HG03108 (cell line): ENCODE results near the gene FHDC1.

ENCODE experiments used
- ATAC-seq: cut with Tn5 transposase; IDR thresholded peaks from one replicate; pipeline ENCODE4 v1.9.1; 2021; ENCODE audit warnings: moderate library complexity; ENCODE audit not compliant: unreplicated experiment

FHDC1 gene

DNA sequence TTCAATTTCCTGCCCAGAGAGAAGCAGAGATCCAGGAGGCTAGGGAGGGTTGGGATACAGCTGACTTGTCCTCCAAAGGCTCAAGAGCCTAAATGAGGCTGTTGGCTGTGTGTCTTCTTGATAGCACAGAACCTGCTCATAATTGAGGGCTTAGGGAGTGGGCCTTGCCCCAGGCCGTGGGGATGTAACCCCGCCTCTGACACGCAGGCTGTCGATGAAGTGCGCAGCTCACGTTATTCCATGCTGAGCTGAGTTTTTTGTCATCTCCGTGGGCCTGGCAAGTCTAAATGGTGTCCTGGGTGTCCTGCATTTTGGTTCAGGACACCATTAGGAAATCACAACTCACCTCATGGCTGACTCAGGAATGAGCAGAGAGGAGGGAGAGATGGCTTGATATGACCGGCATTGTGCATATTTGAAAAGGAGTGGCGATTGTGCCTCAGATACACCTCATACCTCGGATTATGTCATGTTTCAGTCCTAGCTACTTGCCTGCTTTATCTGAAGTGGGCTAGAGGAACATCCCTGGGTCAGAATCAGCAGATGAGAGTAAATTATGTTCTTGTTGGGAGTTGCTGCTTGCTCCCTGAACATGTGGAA, 43.7 kb downstream of the FHDC1 start:
- no peak for ATAC-seq

- no peak for ATAC-seq
Measured at GRCh38 chr4:152981278-152981677, 45.2 kb downstream of the FHDC1 start.

GRCh38 chr4:152981842-152982241, 45.7 kb downstream of the FHDC1 start:
- ATAC-seq, result no peak

DNA sequence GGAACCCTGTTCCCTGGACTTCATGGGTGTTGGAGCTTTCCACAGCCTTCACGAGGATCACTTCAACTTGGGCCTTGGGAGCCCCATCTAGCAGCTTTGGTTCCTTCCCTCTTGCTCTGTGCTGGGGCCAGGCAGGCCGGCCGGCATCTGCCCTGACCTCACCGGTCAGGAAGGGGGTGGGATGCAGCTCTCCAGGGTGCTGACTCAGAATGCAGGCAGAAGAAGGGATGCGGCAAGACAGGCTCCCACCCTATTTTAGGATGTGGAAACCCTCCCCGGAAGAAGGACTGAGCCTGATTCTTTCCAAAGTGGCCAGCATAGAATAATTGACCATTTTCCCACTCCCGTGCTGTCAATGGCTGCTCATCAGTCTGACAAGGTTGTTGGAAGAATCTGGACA, 47.1 kb downstream of the FHDC1 start:
- ATAC-seq, result no peak

GRCh38 chr4:152983774-152984411, 47.8 kb downstream of the FHDC1 start:
- ATAC-seq, result no peak

- no peak for ATAC-seq
Measured at GRCh38 chr4:152988721-152989553, 52.8 kb downstream of the FHDC1 start.

DNA sequence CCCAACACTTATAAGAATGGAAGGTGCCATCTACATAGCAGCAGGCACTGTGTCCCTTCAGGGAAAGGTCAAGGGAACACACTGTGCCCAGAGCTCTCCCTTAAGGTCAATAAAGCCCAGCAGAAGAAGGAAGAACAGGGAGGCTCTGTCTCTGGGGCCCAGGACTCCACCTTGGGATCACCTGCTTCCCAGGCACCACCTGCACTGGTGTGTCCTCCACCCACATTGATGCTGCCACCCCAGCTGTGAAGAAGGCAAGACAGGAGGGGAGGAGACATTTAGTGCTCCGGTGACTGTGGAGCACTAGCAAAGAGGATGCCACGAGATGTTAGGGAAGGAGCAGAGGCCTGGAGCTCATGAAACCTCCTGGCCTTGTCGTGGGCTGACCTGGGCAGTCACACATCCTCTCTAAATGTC, 53.4 kb downstream of the FHDC1 start:
- no peak for ATAC-seq

- no peak for ATAC-seq
Measured at GRCh38 chr4:152990471-152991131, 54.5 kb downstream of the FHDC1 start.

DNA sequence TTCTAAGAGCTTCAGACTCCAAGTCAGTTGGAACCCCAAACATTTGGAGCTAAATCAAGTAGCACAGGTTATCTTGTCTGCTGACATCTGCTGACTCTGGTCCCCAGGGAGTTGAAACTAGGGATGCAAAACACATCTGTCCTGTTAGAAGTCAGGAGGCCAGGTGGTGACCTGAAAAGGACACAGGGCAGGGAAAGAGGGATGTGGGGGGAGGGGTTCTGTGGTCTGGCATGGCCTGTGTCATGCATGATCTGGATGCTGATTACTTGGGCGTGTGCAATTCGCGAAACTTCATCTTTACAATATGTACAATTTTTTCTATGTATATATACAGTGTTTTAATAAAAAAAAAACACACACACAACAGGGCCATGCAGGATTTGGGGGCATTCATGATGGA, 55.3 kb downstream of the FHDC1 start:
- no peak for ATAC-seq

- no peak for ATAC-seq
Measured at GRCh38 chr4:152992027-152992426, 55.9 kb downstream of the FHDC1 start.

DNA sequence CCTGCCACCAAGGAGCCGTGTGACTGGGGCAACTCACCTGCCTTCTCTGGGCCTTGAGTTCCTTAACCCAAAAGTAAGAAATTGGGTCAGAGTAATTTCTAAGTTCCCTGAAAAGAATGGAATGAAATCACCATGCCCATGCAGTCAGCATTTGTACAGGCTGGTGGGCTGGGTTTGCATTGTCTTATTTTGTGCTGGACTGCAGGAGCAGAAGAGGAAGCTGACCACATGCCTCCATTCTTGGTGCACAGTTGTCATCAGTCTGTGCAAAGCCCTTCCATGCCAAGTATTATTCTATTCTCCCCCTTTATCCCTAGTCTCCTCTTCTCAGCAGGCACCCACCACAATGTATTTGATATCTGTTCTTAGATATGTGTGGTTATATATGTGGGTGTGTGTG, 56.3 kb downstream of the FHDC1 start:
- no peak for ATAC-seq

GRCh38 chr4:152994038-152994437, 57.9 kb downstream of the FHDC1 start:
- no peak for ATAC-seq

GRCh38 chr4:152996111-152996571, 60.0 kb downstream of the FHDC1 start:
- ATAC-seq, result no peak

GRCh38 chr4:152996672-152997071, 60.5 kb downstream of the FHDC1 start:
- ATAC-seq, result no peak

DNA sequence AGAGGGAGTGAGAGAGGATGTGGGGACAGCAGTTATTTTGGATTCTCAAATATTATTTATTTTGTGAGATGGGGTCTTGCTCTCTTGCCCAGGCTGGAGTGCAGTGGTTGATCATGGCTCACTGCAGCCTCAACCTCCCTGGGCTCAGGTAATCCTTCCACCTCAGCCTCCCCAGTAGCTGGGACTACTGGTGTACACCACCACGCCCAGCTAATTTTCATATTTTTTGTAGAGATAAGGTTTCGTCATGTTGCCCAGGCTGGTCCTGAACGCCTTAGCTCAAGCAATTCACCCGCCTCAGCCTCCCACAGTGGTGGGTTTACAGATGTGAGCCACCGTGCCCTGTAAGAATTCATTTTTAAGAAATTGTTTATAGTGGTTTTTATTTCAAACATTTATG, 61.2 kb downstream of the FHDC1 start:
- no peak for ATAC-seq

DNA sequence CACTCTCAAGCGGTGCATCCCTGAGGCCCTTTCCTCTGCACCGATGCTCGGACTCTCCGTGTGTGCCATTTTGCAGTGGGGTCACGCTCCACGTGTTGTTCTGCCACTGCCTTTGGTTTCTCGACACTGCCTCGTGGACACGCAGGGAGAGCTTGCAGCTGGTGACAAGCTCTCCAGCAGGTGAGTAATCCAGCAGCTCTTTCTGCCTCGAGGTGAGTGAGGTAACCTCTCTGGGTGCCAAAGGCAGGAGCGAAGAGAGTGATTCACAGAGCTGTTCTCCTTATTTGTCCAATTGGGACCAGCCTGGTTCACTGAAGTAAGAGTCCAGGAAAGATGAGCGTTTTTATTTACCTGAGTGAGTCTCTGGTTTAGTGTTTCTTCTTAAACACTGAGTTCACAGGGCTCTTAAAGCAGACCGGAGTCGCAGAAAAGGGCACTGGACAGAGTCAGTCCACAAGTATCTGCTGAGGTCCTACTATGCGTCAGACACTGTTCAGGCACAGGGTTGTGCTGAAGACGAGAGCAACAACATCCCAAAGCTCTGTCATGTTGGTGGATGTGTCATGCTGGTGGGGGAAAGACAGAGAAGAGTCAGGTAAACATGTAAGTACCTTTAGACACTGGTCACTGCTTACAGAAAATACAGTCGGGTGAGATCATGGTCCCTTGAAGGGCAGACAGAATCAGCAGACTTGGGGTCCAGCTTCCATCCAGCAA, 61.8 kb downstream of the FHDC1 start:
- no peak for ATAC-seq

DNA sequence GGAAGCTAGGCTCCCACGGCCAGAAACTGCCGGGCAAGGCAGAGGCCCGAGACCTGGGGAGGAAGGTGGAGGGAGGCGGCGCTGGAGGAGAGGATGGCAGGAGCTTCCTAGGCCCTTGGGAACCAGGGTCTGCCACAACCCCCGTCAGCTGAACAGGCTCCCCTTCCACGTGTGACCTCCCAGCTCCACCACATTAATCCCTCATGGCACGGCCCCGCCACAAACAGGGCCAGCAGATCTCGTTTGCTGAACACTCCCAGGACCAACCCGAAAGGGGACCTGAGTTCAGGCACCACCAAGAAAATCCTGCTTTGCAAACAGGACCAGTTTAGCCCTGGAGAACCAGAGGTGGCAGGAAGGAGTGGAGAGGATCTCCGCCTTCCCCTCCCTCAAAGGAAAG, 62.7 kb downstream of the FHDC1 start:
- ATAC-seq, result no peak

DNA sequence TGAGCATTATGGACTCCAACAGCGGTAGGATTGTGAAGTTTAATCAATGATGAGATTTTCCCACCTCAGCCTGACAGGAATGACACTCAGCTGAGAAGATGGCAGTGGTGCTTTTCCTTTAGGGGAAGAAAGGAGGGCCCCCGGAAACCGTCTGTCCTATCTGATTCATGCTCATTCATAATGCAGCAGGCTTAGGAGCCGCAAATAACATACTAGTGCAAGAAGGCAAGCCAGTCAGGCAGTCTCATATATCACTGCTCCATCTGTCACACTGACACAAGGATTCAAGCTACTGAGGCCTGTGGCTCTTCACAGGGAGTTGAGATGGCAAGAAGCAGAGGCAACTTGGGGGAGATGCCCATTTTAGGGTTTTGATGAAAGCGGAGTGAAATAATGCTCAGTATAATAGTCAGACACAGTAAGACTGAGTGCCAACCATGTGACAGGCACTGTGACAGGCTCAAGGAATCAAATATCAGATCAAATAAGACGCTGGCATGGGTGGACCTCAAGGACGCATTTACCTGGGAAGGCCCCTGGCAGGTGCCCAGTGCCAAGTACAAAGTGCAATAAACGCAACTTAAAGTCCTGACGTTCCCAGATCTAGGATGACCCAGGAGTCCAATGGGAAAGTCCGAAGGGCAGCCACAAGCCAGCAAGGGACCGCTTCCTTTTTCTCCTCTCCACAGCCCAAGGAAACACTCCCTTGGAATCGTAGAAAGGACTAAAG, 63.4 kb downstream of the FHDC1 start:
- ATAC-seq, result no peak

GRCh38 chr4:153000076-153000420, 63.9 kb downstream of the FHDC1 start:
- no peak for ATAC-seq

DNA sequence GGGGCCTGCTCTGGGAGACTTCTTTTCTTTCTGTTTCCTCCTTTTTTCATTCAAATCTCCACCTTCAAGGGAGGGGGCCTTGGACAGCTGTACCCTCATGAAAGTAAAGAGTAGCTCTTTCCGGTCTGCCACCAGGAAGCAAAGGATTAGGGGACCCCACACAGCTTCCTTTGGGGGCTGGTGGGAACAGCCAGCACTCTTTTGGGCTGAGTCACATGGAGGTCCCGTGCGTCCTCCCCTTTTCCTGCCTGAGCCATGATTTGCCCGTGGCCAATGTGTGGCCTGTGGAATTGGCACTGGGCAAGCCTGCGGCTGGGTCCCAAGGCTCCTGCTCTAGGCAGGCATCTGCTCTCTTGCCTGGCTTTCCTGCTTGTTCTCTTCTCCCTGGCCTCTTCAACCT, 65.5 kb downstream of the FHDC1 start:
- ATAC-seq, result no peak
